Liver (tissue), 9 donors: ENCODE data around the gene CFDP1. TPM values are rescaled to one million over a fixed set of nuclear protein-coding genes. Genes with fewer than 3 reads are reported as not detected.

Source experiments
- DNase-seq: peaks from one replicate; pipeline ENCODE4 v3.0.0-alpha.2; 2017; ENCODE audit warnings: low spot score
- H3K27ac ChIP-seq, 2 donors: one replicate each; pipeline ENCODE4 v1.7.0; 2013; ENCODE audit warnings: inconsistent platforms in 2 of 2, low read length in 2 of 2, control low read depth in 1 of 2, low read depth in 1 of 2, mild to moderate bottlenecking in 1 of 2
- H3K27me3 ChIP-seq, 4 donors: one replicate each; pipeline versions ENCODE4 v1.6.1 to v1.7.0; 2013; ENCODE audit warnings: low read length in 3 of 4, inconsistent platforms in 1 of 4, mild to moderate bottlenecking in 1 of 4, moderate library complexity in 1 of 4; ENCODE audit not compliant: control insufficient read depth in 4 of 4, insufficient read depth in 4 of 4
- H3K36me3 ChIP-seq, 4 donors: one replicate each; pipeline versions ENCODE4 v1.6.1 to v1.7.0; 2013; ENCODE audit warnings: low read length in 3 of 4, mild to moderate bottlenecking in 3 of 4, low read depth in 1 of 4, moderate library complexity in 1 of 4; ENCODE audit not compliant: control insufficient read depth in 4 of 4, insufficient read depth in 3 of 4
- H3K4me1 ChIP-seq, 4 donors: one replicate each; pipeline versions ENCODE4 v1.6.1 to v1.7.0; 2013; ENCODE audit warnings: low read length in 3 of 4, mild to moderate bottlenecking in 3 of 4, moderate library complexity in 1 of 4; ENCODE audit not compliant: control insufficient read depth in 4 of 4, insufficient read depth in 4 of 4
- H3K4me3 ChIP-seq, 3 donors: one replicate each; pipeline versions ENCODE4 v1.6.1 to v1.7.0; 2013; ENCODE audit warnings: low read length in 3 of 3, control low read depth in 1 of 3, low read depth in 1 of 3, mild to moderate bottlenecking in 1 of 3
- H3K9ac ChIP-seq, 2 donors: one replicate each; pipeline ENCODE4 v1.7.0; 2013; ENCODE audit warnings: low read length in 2 of 2, mild to moderate bottlenecking in 2 of 2, moderate library complexity in 2 of 2, control low read depth in 1 of 2, low read depth in 1 of 2
- H3K9me3 ChIP-seq, 4 donors: one replicate each; pipeline versions ENCODE4 v1.6.1 to v1.7.0; 2013; ENCODE audit warnings: low read length in 3 of 4; ENCODE audit not compliant: control insufficient read depth in 4 of 4
- EGR1 ChIP-seq, 2 donors: IDR thresholded peaks; 2 replicates each; pipeline ENCODE4 v1.6.1; 2016 to 2018; ENCODE audit warnings: antibody characterized with exemption in 2 of 2, low read depth in 2 of 2
- FOXA1 ChIP-seq: IDR thresholded peaks from 2 replicates; pipeline ENCODE4 v1.6.1; 2016; ENCODE audit warnings: antibody characterized with exemption
- FOXA2 ChIP-seq: IDR thresholded peaks from 2 replicates; pipeline ENCODE4 v1.6.1; 2016; ENCODE audit warnings: antibody characterized with exemption
- GABPA ChIP-seq, 2 donors: IDR thresholded peaks in 1 of 2; conservative IDR thresholded peaks in 1 of 2; 2 replicates each; pipeline ENCODE4 v1.6.1; 2016; ENCODE audit warnings: antibody characterized with exemption in 2 of 2, mild to moderate bottlenecking in 1 of 2, moderate library complexity in 1 of 2
- HNF4A ChIP-seq, 2 donors: conservative IDR thresholded peaks; 2 replicates each; pipeline ENCODE4 v1.6.1; 2016; ENCODE audit warnings: antibody characterized with exemption in 2 of 2, mild to moderate bottlenecking in 2 of 2
- HNF4G ChIP-seq: IDR thresholded peaks from 2 replicates; pipeline ENCODE4 v1.6.1; 2016; ENCODE audit warnings: antibody characterized with exemption
- JUND ChIP-seq, 2 donors: IDR thresholded peaks; 2 replicates each; pipeline ENCODE4 v1.6.1; 2016; ENCODE audit warnings: antibody characterized with exemption in 2 of 2
- NR2F2 ChIP-seq: IDR thresholded peaks from 2 replicates; pipeline ENCODE4 v1.6.1; 2016; ENCODE audit warnings: antibody characterized with exemption
- RAD21 ChIP-seq, 2 donors: IDR thresholded peaks; 2 replicates each; pipeline ENCODE4 v1.6.1; 2016; ENCODE audit warnings: antibody characterized with exemption in 2 of 2, mild to moderate bottlenecking in 2 of 2
- RXRA ChIP-seq, 2 donors: IDR thresholded peaks; 2 replicates each; pipeline ENCODE4 v1.6.1; 2017 to 2018; ENCODE audit warnings: antibody characterized with exemption in 2 of 2, mild to moderate bottlenecking in 1 of 2
- SP1 ChIP-seq: IDR thresholded peaks from 2 replicates; pipeline ENCODE4 v1.6.1; 2018; ENCODE audit warnings: antibody characterized with exemption, mild to moderate bottlenecking
- TAF1 ChIP-seq: conservative IDR thresholded peaks from 2 replicates; pipeline ENCODE4 v1.6.1; 2016; ENCODE audit warnings: antibody characterized with exemption, mild to moderate bottlenecking
- YY1 ChIP-seq: IDR thresholded peaks from 2 replicates; pipeline ENCODE4 v1.6.1; 2016; ENCODE audit warnings: antibody characterized with exemption, mild to moderate bottlenecking
- WGBS: extraction: QIAGEN DNeasy Blood & Tissue Kit; methylation state at CpG from one replicate; pipeline ENCODE4 v1.1.7; 2013; 5-methylcytosine and 5-hydroxymethylcytosine counted together
- polyA plus RNA-seq, 2 donors: library from polyadenylated mRNA; stranded (reverse) in 1 of 2; unstranded in 1 of 2; fragments of 200-250 nt in 1 of 2; fragments of >200 nt in 1 of 2; fragmentation: Nextera tagmentation in 1 of 2; extraction: Ambion mirVana in 1 of 2; gene quantifications; one replicate each; pipeline versions ENCODE4 v1.2.1 to v1.2.3, GENCODE V29; 2013 to 2015
- total RNA-seq, 2 donors: library from RNA; depleted of rRNA; stranded (reverse); fragments of >200 nt; gene quantifications; one replicate each; pipeline ENCODE4 v1.2.3, GENCODE V29; 2014
- TF ChIP-seq, protein P1 (sequence below): IDR thresholded peaks from 2 replicates; pipeline ENCODE4 v1.6.1; 2016; ENCODE audit warnings: antibody characterized with exemption
- TF ChIP-seq, protein P2 (sequence below): IDR thresholded peaks from 2 replicates; pipeline ENCODE4 v1.6.1; 2016; ENCODE audit warnings: antibody characterized with exemption
- TF ChIP-seq, protein P3 (sequence below): IDR thresholded peaks from 2 replicates; pipeline ENCODE4 v1.6.1; 2016; ENCODE audit warnings: antibody characterized with exemption
- TF ChIP-seq, protein P4 (sequence below): IDR thresholded peaks from 2 replicates; pipeline ENCODE4 v1.6.1; 2016; ENCODE audit warnings: antibody characterized with exemption, mild to moderate bottlenecking
- TF ChIP-seq, protein P5 (sequence below): fragments of 150-350 bp; IDR thresholded peaks from 2 replicates; pipeline ENCODE4 v1.5.1; 2017; ENCODE audit warnings: improper control_type of control experiment, low read depth, low read length; ENCODE audit not compliant: missing input control
- donor health status: healthy.
- donor health status: healthy.
- donor health status: healthy.
- donor health status: healthy.
- donor health status: healthy.

Gene CFDP1
- total and polyA plus RNA-seq, 4 donors = 20.5 to 49.2 (median 33.9) TPM

DNA sequence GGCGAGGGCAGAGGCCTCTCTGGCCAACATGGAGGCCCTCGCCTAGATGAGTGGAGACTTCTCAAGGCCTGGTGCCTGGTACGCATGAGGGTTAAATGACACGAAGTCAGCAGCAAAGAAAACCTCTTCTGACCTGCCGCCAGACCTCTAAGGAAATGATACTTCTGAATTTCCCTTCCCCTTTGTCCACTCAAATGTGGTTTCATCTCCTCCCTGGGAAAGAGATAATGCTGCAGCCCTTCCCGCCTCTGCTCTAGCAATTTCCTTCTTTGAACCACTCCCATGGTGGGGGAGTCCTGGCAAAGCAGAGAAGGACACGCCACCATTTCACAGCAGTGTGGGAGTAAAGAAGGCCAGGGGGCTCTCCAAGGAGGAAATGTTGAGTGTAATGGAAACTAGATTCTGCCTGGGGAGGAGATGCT is 116.2 kb downstream of the CFDP1 start:
- Histone ChIP-seq H3K27me3 (no peaks in the 10 kb centered on the region), H3K4me1 (peaks cover 0 to 11% (median 1%) of the 10 kb centered on the region in 4 donors), H3K27ac (no peak overlapping the region), H3K36me3 (no peaks in the 10 kb centered on the region), H3K9ac (no peak overlapping the region), H3K4me3 (no peak overlapping the region), H3K9me3 (no peaks in the 10 kb centered on the region)
- no peak for TF ChIP-seq SP1
- no peak for TF ChIP-seq FOXA1
- TF ChIP-seq, protein P1, sequence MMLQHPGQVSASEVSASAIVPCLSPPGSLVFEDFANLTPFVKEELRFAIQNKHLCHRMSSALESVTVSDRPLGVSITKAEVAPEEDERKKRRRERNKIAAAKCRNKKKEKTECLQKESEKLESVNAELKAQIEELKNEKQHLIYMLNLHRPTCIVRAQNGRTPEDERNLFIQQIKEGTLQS = no peak
- no peak for TF ChIP-seq RXRA (IDR thresholded peaks at IDR 0.05)
- TF ChIP-seq EGR1 (IDR thresholded peaks at IDR 0.05; ENCODE audit: low read depth in 2 of 2) = no peak
- TF ChIP-seq, protein P2, sequence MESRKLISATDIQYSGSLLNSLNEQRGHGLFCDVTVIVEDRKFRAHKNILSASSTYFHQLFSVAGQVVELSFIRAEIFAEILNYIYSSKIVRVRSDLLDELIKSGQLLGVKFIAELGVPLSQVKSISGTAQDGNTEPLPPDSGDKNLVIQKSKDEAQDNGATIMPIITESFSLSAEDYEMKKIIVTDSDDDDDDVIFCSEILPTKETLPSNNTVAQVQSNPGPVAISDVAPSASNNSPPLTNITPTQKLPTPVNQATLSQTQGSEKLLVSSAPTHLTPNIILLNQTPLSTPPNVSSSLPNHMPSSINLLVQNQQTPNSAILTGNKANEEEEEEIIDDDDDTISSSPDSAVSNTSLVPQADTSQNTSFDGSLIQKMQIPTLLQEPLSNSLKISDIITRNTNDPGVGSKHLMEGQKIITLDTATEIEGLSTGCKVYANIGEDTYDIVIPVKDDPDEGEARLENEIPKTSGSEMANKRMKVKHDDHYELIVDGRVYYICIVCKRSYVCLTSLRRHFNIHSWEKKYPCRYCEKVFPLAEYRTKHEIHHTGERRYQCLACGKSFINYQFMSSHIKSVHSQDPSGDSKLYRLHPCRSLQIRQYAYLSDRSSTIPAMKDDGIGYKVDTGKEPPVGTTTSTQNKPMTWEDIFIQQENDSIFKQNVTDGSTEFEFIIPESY = no peak
- TF ChIP-seq NR2F2 = no peak
- TF ChIP-seq GABPA (IDR thresholded peaks at IDR 0.05 in 1 of 2, conservative IDR thresholded peaks at IDR 0.05 in 1 of 2) = no peak
- no peak for TF ChIP-seq JUND (IDR thresholded peaks at IDR 0.05)
- no peak for TF ChIP-seq YY1
- TF ChIP-seq, protein P3, sequence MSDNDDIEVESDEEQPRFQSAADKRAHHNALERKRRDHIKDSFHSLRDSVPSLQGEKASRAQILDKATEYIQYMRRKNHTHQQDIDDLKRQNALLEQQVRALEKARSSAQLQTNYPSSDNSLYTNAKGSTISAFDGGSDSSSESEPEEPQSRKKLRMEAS = no peak
- TF ChIP-seq, protein P4, sequence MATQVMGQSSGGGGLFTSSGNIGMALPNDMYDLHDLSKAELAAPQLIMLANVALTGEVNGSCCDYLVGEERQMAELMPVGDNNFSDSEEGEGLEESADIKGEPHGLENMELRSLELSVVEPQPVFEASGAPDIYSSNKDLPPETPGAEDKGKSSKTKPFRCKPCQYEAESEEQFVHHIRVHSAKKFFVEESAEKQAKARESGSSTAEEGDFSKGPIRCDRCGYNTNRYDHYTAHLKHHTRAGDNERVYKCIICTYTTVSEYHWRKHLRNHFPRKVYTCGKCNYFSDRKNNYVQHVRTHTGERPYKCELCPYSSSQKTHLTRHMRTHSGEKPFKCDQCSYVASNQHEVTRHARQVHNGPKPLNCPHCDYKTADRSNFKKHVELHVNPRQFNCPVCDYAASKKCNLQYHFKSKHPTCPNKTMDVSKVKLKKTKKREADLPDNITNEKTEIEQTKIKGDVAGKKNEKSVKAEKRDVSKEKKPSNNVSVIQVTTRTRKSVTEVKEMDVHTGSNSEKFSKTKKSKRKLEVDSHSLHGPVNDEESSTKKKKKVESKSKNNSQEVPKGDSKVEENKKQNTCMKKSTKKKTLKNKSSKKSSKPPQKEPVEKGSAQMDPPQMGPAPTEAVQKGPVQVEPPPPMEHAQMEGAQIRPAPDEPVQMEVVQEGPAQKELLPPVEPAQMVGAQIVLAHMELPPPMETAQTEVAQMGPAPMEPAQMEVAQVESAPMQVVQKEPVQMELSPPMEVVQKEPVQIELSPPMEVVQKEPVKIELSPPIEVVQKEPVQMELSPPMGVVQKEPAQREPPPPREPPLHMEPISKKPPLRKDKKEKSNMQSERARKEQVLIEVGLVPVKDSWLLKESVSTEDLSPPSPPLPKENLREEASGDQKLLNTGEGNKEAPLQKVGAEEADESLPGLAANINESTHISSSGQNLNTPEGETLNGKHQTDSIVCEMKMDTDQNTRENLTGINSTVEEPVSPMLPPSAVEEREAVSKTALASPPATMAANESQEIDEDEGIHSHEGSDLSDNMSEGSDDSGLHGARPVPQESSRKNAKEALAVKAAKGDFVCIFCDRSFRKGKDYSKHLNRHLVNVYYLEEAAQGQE = no peak
- TF ChIP-seq RAD21 (IDR thresholded peaks at IDR 0.05) = no peak
- TF ChIP-seq, protein P5, sequence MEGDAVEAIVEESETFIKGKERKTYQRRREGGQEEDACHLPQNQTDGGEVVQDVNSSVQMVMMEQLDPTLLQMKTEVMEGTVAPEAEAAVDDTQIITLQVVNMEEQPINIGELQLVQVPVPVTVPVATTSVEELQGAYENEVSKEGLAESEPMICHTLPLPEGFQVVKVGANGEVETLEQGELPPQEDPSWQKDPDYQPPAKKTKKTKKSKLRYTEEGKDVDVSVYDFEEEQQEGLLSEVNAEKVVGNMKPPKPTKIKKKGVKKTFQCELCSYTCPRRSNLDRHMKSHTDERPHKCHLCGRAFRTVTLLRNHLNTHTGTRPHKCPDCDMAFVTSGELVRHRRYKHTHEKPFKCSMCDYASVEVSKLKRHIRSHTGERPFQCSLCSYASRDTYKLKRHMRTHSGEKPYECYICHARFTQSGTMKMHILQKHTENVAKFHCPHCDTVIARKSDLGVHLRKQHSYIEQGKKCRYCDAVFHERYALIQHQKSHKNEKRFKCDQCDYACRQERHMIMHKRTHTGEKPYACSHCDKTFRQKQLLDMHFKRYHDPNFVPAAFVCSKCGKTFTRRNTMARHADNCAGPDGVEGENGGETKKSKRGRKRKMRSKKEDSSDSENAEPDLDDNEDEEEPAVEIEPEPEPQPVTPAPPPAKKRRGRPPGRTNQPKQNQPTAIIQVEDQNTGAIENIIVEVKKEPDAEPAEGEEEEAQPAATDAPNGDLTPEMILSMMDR = no peak
- TF ChIP-seq HNF4A (conservative IDR thresholded peaks at IDR 0.05) = no peak
- TF ChIP-seq HNF4G = no peak
- TF ChIP-seq TAF1 = no peak
- TF ChIP-seq FOXA2 = no peak
- WGBS = 85% methylated on average over 7 of the region's 7 CpGs
- DNase-seq = no peak
